DND-41 (cell line): ENCODE data around the gene TRIM67.

ENCODE experiments used
- ATAC-seq: fragments of 200-7000 bp; cut with Tn5 transposase; 3 replicates; pipeline ENCODE4 v1.9.1; 2021; ENCODE audit warnings: low read depth; ENCODE audit not compliant: insufficient read depth
- DNase-seq: peaks from one replicate; pipeline ENCODE4 v3.0.0-alpha.2; 2020
- H2AFZ ChIP-seq: 2 replicates; pipeline ENCODE4 v1.6.0; 2012; ENCODE audit warnings: low read depth, low read length
- H3K27ac ChIP-seq: 2 replicates; pipeline ENCODE4 v1.5.1; 2012; ENCODE audit warnings: low read length, inconsistent platforms
- H3K27me3 ChIP-seq: fragments of 200-600 bp; sonication (generic); 2 replicates; pipeline ENCODE4 v1.6.0; 2012; ENCODE audit warnings: low read length, mild to moderate bottlenecking, inconsistent platforms; ENCODE audit not compliant: insufficient read depth, poor library complexity
- H3K36me3 ChIP-seq: 2 replicates; pipeline ENCODE4 v1.5.1; 2012; ENCODE audit warnings: low read length, inconsistent platforms; ENCODE audit not compliant: insufficient read depth
- H3K4me1 ChIP-seq: 2 replicates; pipeline ENCODE4 v1.5.1; 2012; ENCODE audit warnings: mild to moderate bottlenecking, low read length; ENCODE audit not compliant: insufficient read depth
- H3K4me2 ChIP-seq: 2 replicates; pipeline ENCODE4 v1.6.0; 2012; ENCODE audit warnings: mild to moderate bottlenecking, moderate library complexity, low read length, inconsistent platforms; ENCODE audit not compliant: insufficient read depth
- H3K4me3 ChIP-seq, 2 experiments: fragments of 200-600 bp in 1 of 2; shearing (Covaris generic) in 1 of 2; 2 replicates each; pipeline ENCODE4 v1.5.1; 2012 to 2016; ENCODE audit warnings: inconsistent platforms in 2 of 2, low read length in 2 of 2, mild to moderate bottlenecking in 2 of 2, low read depth in 1 of 2, moderate library complexity in 1 of 2
- H3K79me2 ChIP-seq: 2 replicates; pipeline ENCODE4 v1.6.0; 2012; ENCODE audit warnings: low read length, inconsistent platforms; ENCODE audit not compliant: insufficient read depth
- H3K9ac ChIP-seq: 2 replicates; pipeline ENCODE4 v1.6.0; 2012; ENCODE audit warnings: low read depth, mild to moderate bottlenecking, inconsistent platforms, low read length, moderate library complexity
- H3K9me3 ChIP-seq: 2 replicates; pipeline ENCODE4 v1.5.1; 2012; ENCODE audit warnings: low read length, moderate library complexity, mild to moderate bottlenecking, inconsistent platforms; ENCODE audit not compliant: insufficient read depth, severe bottlenecking
- H4K20me1 ChIP-seq: 2 replicates; pipeline ENCODE4 v1.6.0; 2012; ENCODE audit warnings: low read length; ENCODE audit not compliant: insufficient read depth
- CTCF ChIP-seq: IDR thresholded peaks from 2 replicates; pipeline ENCODE4 v1.5.1; 2012; ENCODE audit warnings: borderline replicate concordance, low read length, moderate library complexity, mild to moderate bottlenecking; ENCODE audit not compliant: poor library complexity, severe bottlenecking; ENCODE audit errors: extremely low read depth
- EZH2 ChIP-seq: IDR thresholded peaks from 3 replicates; pipeline ENCODE4 v1.6.1; 2012; ENCODE audit warnings: borderline replicate concordance, low read depth, mild to moderate bottlenecking, moderate library complexity, low read length, inconsistent platforms; ENCODE audit not compliant: severe bottlenecking

TRIM67 gene

GRCh38 chr1:231162297-231162969 lies 575 bp downstream of the TRIM67 start:
- ATAC-seq, result no peak
- H3K4me3 ChIP-seq, result no peak overlapping the region
- H4K20me1 ChIP-seq, result no peaks in the 10 kb centered on the region
- H3K36me3 ChIP-seq, result no peaks in the 10 kb centered on the region
- no peak for DNase-seq
- no peak overlapping the region for H2AFZ ChIP-seq
- no peaks in the 10 kb centered on the region for H3K79me2 ChIP-seq
- H3K27ac ChIP-seq, result no peak overlapping the region
- TF ChIP-seq CTCF (no peak), EZH2 (no peak)
- H3K9me3 ChIP-seq, result no peaks in the 10 kb centered on the region
- H3K4me2 ChIP-seq, result no peak overlapping the region
- no peaks in the 10 kb centered on the region for H3K4me1 ChIP-seq
- no peaks in the 10 kb centered on the region for H3K27me3 ChIP-seq
- H3K9ac ChIP-seq, result no peak overlapping the region

GRCh38 chr1:231162970-231163829 lies 1.3 kb downstream of the TRIM67 start:
- H3K4me1 ChIP-seq, result no peaks in the 10 kb centered on the region
- H3K79me2 ChIP-seq, result no peaks in the 10 kb centered on the region
- no peaks in the 10 kb centered on the region for H3K36me3 ChIP-seq
- TF ChIP-seq EZH2 (no peak), CTCF (no peak)
- ATAC-seq (no peak), DNase-seq (no peak)
- no peak overlapping the region for H3K4me3 ChIP-seq
- H3K9me3 ChIP-seq, result no peaks in the 10 kb centered on the region
- H3K27ac ChIP-seq, result no peak overlapping the region
- no peaks in the 10 kb centered on the region for H4K20me1 ChIP-seq
- H3K9ac ChIP-seq, result no peak overlapping the region
- H3K27me3 ChIP-seq, result no peaks in the 10 kb centered on the region
- H3K4me2 ChIP-seq, result no peak overlapping the region
- no peak overlapping the region for H2AFZ ChIP-seq

GRCh38 chr1:231163830-231164427 lies 2.1 kb downstream of the TRIM67 start:
- H3K27me3 ChIP-seq, result no peaks in the 10 kb centered on the region
- H3K4me3 ChIP-seq, result no peak overlapping the region
- no peak for TF ChIP-seq EZH2
- TF ChIP-seq CTCF, result no peak
- ATAC-seq, result no peak
- no peak overlapping the region for H3K4me2 ChIP-seq
- no peaks in the 10 kb centered on the region for H3K9me3 ChIP-seq
- H3K36me3 ChIP-seq, result no peaks in the 10 kb centered on the region
- H3K79me2 ChIP-seq, result no peaks in the 10 kb centered on the region
- H3K4me1 ChIP-seq, result no peaks in the 10 kb centered on the region
- H3K27ac ChIP-seq, result no peak overlapping the region
- DNase-seq, result no peak
- H4K20me1 ChIP-seq, result no peaks in the 10 kb centered on the region
- no peak overlapping the region for H2AFZ ChIP-seq
- no peak overlapping the region for H3K9ac ChIP-seq
